Naive thymus-derived CD4-positive, alpha-beta T cell (primary cell): ENCODE data around the gene FARP1. TPM values are rescaled to one million over a fixed set of nuclear protein-coding genes. Genes with fewer than 3 reads are reported as not detected.

Experiments used
- ATAC-seq: fragments of 150-1000 bp; cut with Tn5 transposase; 2 replicates; pipeline ENCODE4 v1.10.0; 2021; ENCODE audit warnings: mild to moderate bottlenecking, moderate library complexity
- CTCF ChIA-PET: fragments of 350-600 bp; sonication (Branson Sonifier 250); formaldehyde crosslinking; loops from one replicate; lab custom pipeline; 2021; ENCODE audit warnings: antibody characterized with exemption; lab: Charles Lee
- POLR2A ChIA-PET: fragments of 350-600 bp; sonication (Branson Sonifier 250); formaldehyde crosslinking; loops from one replicate; lab custom pipeline; 2021; ENCODE audit warnings: antibody characterized with exemption, inconsistent platforms; lab: Charles Lee
- DNase-seq, 9 donors: peaks; one replicate each; pipeline versions ENCODE4 v3.0.0 to v3.0.0-alpha.2; 2020 to 2022; ENCODE audit warnings: mixed read lengths in 1 of 9
- H3K27ac ChIP-seq: one replicate; pipeline ENCODE4 v1.7.0; 2013; ENCODE audit warnings: mild to moderate bottlenecking, low read depth, low read length, moderate library complexity
- H3K27me3 ChIP-seq, 2 donors: one replicate each; pipeline ENCODE4 v1.7.0; 2013; ENCODE audit warnings: low read length in 2 of 2, mild to moderate bottlenecking in 2 of 2, moderate library complexity in 2 of 2; ENCODE audit not compliant: control insufficient read depth in 2 of 2, insufficient read depth in 2 of 2
- H3K36me3 ChIP-seq, 3 experiments: 1 replicate in 2 of 3; 2 replicates in 1 of 3; pipeline ENCODE4 v1.7.0; 2013; ENCODE audit warnings: low read length in 3 of 3, mild to moderate bottlenecking in 3 of 3, moderate library complexity in 1 of 3; ENCODE audit not compliant: insufficient read depth in 3 of 3, control insufficient read depth in 2 of 3
- H3K4me1 ChIP-seq, 2 donors: one replicate each; pipeline ENCODE4 v1.7.0; 2013; ENCODE audit warnings: low read length in 2 of 2, mild to moderate bottlenecking in 2 of 2, moderate library complexity in 1 of 2; ENCODE audit not compliant: control insufficient read depth in 2 of 2, insufficient read depth in 2 of 2
- H3K4me3 ChIP-seq: 2 replicates; pipeline ENCODE4 v1.7.0; 2013; ENCODE audit warnings: mild to moderate bottlenecking, low read length
- H3K9me3 ChIP-seq, 3 experiments: 1 replicate in 2 of 3; 2 replicates in 1 of 3; pipeline ENCODE4 v1.7.0; 2013; ENCODE audit warnings: low read length in 3 of 3; ENCODE audit not compliant: control insufficient read depth in 2 of 3
- H3K27ac Mint-ChIP-seq, 9 donors: one replicate each; pipeline ENCODE4 v1.8.0; 2020 to 2022; ENCODE audit warnings: mixed read lengths in 9 of 9, mild to moderate bottlenecking in 8 of 9, moderate library complexity in 5 of 9, inconsistent platforms in 2 of 9
- H3K27me3 Mint-ChIP-seq, 5 donors: one replicate each; pipeline ENCODE4 v1.8.0; 2021 to 2022; ENCODE audit warnings: mixed read lengths in 5 of 5, mild to moderate bottlenecking in 1 of 5
- H3K36me3 Mint-ChIP-seq, 5 donors: one replicate each; pipeline ENCODE4 v1.8.0; 2020 to 2022; ENCODE audit warnings: mixed read lengths in 5 of 5, mild to moderate bottlenecking in 3 of 5, inconsistent platforms in 1 of 5
- H3K4me1 Mint-ChIP-seq, 7 donors: one replicate each; pipeline ENCODE4 v1.8.0; 2020 to 2022; ENCODE audit warnings: mixed read lengths in 7 of 7, mild to moderate bottlenecking in 3 of 7, inconsistent platforms in 1 of 7
- H3K4me3 Mint-ChIP-seq, 10 donors: one replicate each; pipeline ENCODE4 v1.8.0; 2020 to 2022; ENCODE audit warnings: mild to moderate bottlenecking in 10 of 10, mixed read lengths in 10 of 10, moderate library complexity in 6 of 10, inconsistent platforms in 2 of 10
- H3K9me3 Mint-ChIP-seq, 11 donors: one replicate each; pipeline ENCODE4 v1.8.0; 2020 to 2022; ENCODE audit warnings: mixed read lengths in 11 of 11, mild to moderate bottlenecking in 4 of 11, inconsistent platforms in 1 of 11, moderate library complexity in 1 of 11
- intact Hi-C, 2 donors: fragments of 100-400 bp; cut with micrococcal nuclease; formaldehyde crosslinking; loops; one replicate each; pipeline ENCODE4 v1.15.1; 2023
- polyA plus RNA-seq, 2 donors: library from polyadenylated mRNA; unstranded; fragments of 300-500 nt; fragmentation: Illumina TruSeq; gene quantifications; one replicate each; pipeline ENCODE4 v1.2.3, GENCODE V29; 2021
- total RNA-seq, 6 experiments: library from RNA in 5 of 6; stranded (reverse) in 5 of 6; gene quantifications; 1 replicate in 5 of 6; 2 replicates in 1 of 6; pipeline ENCODE4 v1.2.3 and lab custom pipeline; 2021 to 2026

FARP1 gene
- total and polyA plus RNA-seq, 7 experiments from 2014 or later: 0.19 to 1.1 (median 0.60) TPM

- no peaks in the 10 kb centered on the region for H3K4me1 ChIP-seq
- ATAC-seq: no peak
- Mint-ChIP-seq H3K36me3 (no peaks in the 10 kb centered on the region), H3K27me3 (peaks cover 0 to 8% (median 0%) of the 10 kb centered on the region in 5 donors), H3K4me3 (no peak overlapping the region), H3K27ac (no peak overlapping the region), H3K9me3 (no peaks in the 10 kb centered on the region), H3K4me1 (no peaks in the 10 kb centered on the region)
- no peak for DNase-seq
- no peaks in the 10 kb centered on the region for H3K36me3 ChIP-seq
- H3K27me3 ChIP-seq: no peaks in the 10 kb centered on the region
- CTCF ChIA-PET: interaction anchor here (0.5 kb wide), 1 partner anchor 25 kb away, joined by 3 read pairs; no protein-coding TSS in a partner anchor
- H3K27ac ChIP-seq: no peak overlapping the region
- no peaks in the 10 kb centered on the region for H3K9me3 ChIP-seq
- intact Hi-C loops: no loop called here
- POLR2A ChIA-PET: no interaction called here
- H3K4me3 ChIP-seq: no peak overlapping the region
These were observed 253.3 kb downstream of the FARP1 start for GRCh38 chr13:98396071-98396710.

GRCh38 chr13:98397221-98397620 is 254.3 kb downstream of the FARP1 start:
- Histone ChIP-seq H3K4me1 (no peaks in the 10 kb centered on the region), H3K27ac (no peak overlapping the region), H3K9me3 (no peaks in the 10 kb centered on the region), H3K4me3 (no peak overlapping the region), H3K27me3 (no peaks in the 10 kb centered on the region), H3K36me3 (no peaks in the 10 kb centered on the region)
- intact Hi-C loops: no loop called here
- Mint-ChIP-seq H3K27ac (no peak overlapping the region), H3K27me3 (peaks cover 0 to 8% (median 0%) of the 10 kb centered on the region in 5 donors), H3K36me3 (no peaks in the 10 kb centered on the region), H3K9me3 (no peaks in the 10 kb centered on the region), H3K4me1 (no peaks in the 10 kb centered on the region), H3K4me3 (no peak overlapping the region)
- ChIA-PET POLR2A (no interaction called here), CTCF (no interaction called here)
- ATAC-seq (no peak), DNase-seq (no peak)

- Mint-ChIP-seq H3K4me1 (no peaks in the 10 kb centered on the region), H3K9me3 (no peaks in the 10 kb centered on the region), H3K4me3 (no peak overlapping the region), H3K27me3 (peaks cover 0 to 8% (median 0%) of the 10 kb centered on the region in 5 donors), H3K27ac (no peak overlapping the region), H3K36me3 (no peaks in the 10 kb centered on the region)
- H3K4me1 ChIP-seq: no peaks in the 10 kb centered on the region
- H3K27me3 ChIP-seq: no peaks in the 10 kb centered on the region
- no peak for ATAC-seq
- no peaks in the 10 kb centered on the region for H3K9me3 ChIP-seq
- H3K27ac ChIP-seq: no peak overlapping the region
- H3K4me3 ChIP-seq: no peak overlapping the region
- intact Hi-C loops: no loop called here
- ChIA-PET CTCF (interaction anchor here (0.6 kb wide), 1 partner anchor 197 kb away, joined by 3 read pairs; no protein-coding TSS in a partner anchor), POLR2A (no interaction called here)
- DNase-seq: no peak
- H3K36me3 ChIP-seq: no peaks in the 10 kb centered on the region
These were observed 255.0 kb downstream of the FARP1 start for GRCh38 chr13:98397861-98398260.

- Mint-ChIP-seq H3K27ac (no peak overlapping the region), H3K4me1 (no peaks in the 10 kb centered on the region), H3K9me3 (no peaks in the 10 kb centered on the region), H3K27me3 (peaks cover 0 to 8% (median 0%) of the 10 kb centered on the region in 5 donors), H3K36me3 (no peaks in the 10 kb centered on the region), H3K4me3 (no peak overlapping the region)
- DNase-seq (no peak), ATAC-seq (no peak)
- Histone ChIP-seq H3K27ac (no peak overlapping the region), H3K27me3 (no peaks in the 10 kb centered on the region), H3K36me3 (no peaks in the 10 kb centered on the region), H3K9me3 (no peaks in the 10 kb centered on the region), H3K4me3 (no peak overlapping the region), H3K4me1 (no peaks in the 10 kb centered on the region)
- CTCF ChIA-PET: interaction anchor here (0.6 kb wide), 1 partner anchor 197 kb away, joined by 3 read pairs; no protein-coding TSS in a partner anchor
- POLR2A ChIA-PET: no interaction called here
- intact Hi-C loops: no loop called here
These were observed 255.7 kb downstream of the FARP1 start for GRCh38 chr13:98398581-98398980.

GRCh38 chr13:98399756-98400155 is 256.9 kb downstream of the FARP1 start:
- CTCF ChIA-PET: no interaction called here
- no peak overlapping the region for H3K27ac ChIP-seq

GRCh38 chr13:98401934-98402333 is 259.0 kb downstream of the FARP1 start:
- H3K4me1 Mint-ChIP-seq: peaks cover 0 to 9% (median 0%) of the 10 kb centered on the region in 7 donors
- no peak overlapping the region for H3K27ac Mint-ChIP-seq
- no peak overlapping the region for H3K27ac ChIP-seq
- POLR2A ChIA-PET: no interaction called here
- H3K27me3 ChIP-seq: no peaks in the 10 kb centered on the region
- DNase-seq: no peak
- no peaks in the 10 kb centered on the region for H3K36me3 ChIP-seq
- peaks cover 0 to 16% (median 0%) of the 10 kb centered on the region in 5 donors for H3K27me3 Mint-ChIP-seq
- no peak for ATAC-seq
- no peak overlapping the region for H3K4me3 ChIP-seq
- no peaks in the 10 kb centered on the region for H3K36me3 Mint-ChIP-seq
- intact Hi-C loops: no loop called here
- no peaks in the 10 kb centered on the region for H3K9me3 ChIP-seq
- no peaks in the 10 kb centered on the region for H3K9me3 Mint-ChIP-seq
- H3K4me1 ChIP-seq: no peaks in the 10 kb centered on the region
- H3K4me3 Mint-ChIP-seq: no peak overlapping the region
- CTCF ChIA-PET: no interaction called here

More at GRCh38 chr13:98399756-98400155, 256.9 kb downstream of the FARP1 start:
- Histone ChIP-seq H3K27me3 (no peaks in the 10 kb centered on the region), H3K36me3 (no peaks in the 10 kb centered on the region), H3K9me3 (no peaks in the 10 kb centered on the region), H3K4me1 (no peaks in the 10 kb centered on the region), H3K4me3 (no peak overlapping the region)
- POLR2A ChIA-PET: no interaction called here
- intact Hi-C loops: no loop called here
- Mint-ChIP-seq H3K27ac (no peak overlapping the region), H3K36me3 (no peaks in the 10 kb centered on the region), H3K9me3 (no peaks in the 10 kb centered on the region), H3K27me3 (peaks cover 0 to 10% (median 0%) of the 10 kb centered on the region in 5 donors), H3K4me3 (no peak overlapping the region), H3K4me1 (no peaks in the 10 kb centered on the region)
- DNase-seq (no peak), ATAC-seq (no peak)

- ATAC-seq (no peak), DNase-seq (no peak)
- Mint-ChIP-seq H3K9me3 (no peaks in the 10 kb centered on the region), H3K36me3 (no peaks in the 10 kb centered on the region), H3K27ac (no peak overlapping the region), H3K4me1 (peaks cover 0 to 9% (median 0%) of the 10 kb centered on the region in 7 donors), H3K4me3 (no peak overlapping the region), H3K27me3 (peaks cover 0 to 9% (median 0%) of the 10 kb centered on the region in 5 donors)
- no peaks in the 10 kb centered on the region for H3K27me3 ChIP-seq
- H3K4me3 ChIP-seq: no peak overlapping the region
- intact Hi-C loops: no loop called here
- POLR2A ChIA-PET: no interaction called here
- H3K36me3 ChIP-seq: no peaks in the 10 kb centered on the region
- no peaks in the 10 kb centered on the region for H3K4me1 ChIP-seq
- no peak overlapping the region for H3K27ac ChIP-seq
- CTCF ChIA-PET: interaction anchor here (0.6 kb wide), 1 partner anchor 24 kb away, joined by 3 read pairs; no protein-coding TSS in a partner anchor
- no peaks in the 10 kb centered on the region for H3K9me3 ChIP-seq
These were observed 260.2 kb downstream of the FARP1 start for GRCh38 chr13:98403076-98403475.
